Neuronal stem cell (in vitro differentiated cells): ENCODE results near the gene HIPK2.

Source experiments
- DNase-seq: peaks from one replicate; pipeline ENCODE4 v3.0.0-alpha.2; 2013; ENCODE audit warnings: low spot score
- H2AFZ ChIP-seq: one replicate; pipeline ENCODE4 v1.6.1; 2013; ENCODE audit warnings: mild to moderate bottlenecking, low read length, inconsistent platforms
- H2AK5ac ChIP-seq: 2 replicates; pipeline ENCODE4 v1.6.1; 2013; ENCODE audit warnings: low read depth, mild to moderate bottlenecking, inconsistent platforms, low read length, moderate library complexity, mixed read lengths
- H2BK120ac ChIP-seq: 2 replicates; pipeline ENCODE4 v1.6.1; 2013; ENCODE audit warnings: low read depth, mild to moderate bottlenecking, inconsistent platforms, low read length, moderate library complexity, mixed read lengths
- H2BK12ac ChIP-seq: one replicate; pipeline ENCODE4 v1.6.1; 2013; ENCODE audit warnings: low read length, inconsistent platforms
- H2BK15ac ChIP-seq: 2 replicates; pipeline ENCODE4 v1.6.1; 2013; ENCODE audit warnings: mild to moderate bottlenecking, low read length, inconsistent platforms, mixed read lengths
- H2BK5ac ChIP-seq: one replicate; pipeline ENCODE4 v1.6.1; 2013; ENCODE audit warnings: inconsistent platforms, mild to moderate bottlenecking, low read length, moderate library complexity
- H3K14ac ChIP-seq: one replicate; pipeline ENCODE4 v1.6.1; 2013; ENCODE audit warnings: low read length, inconsistent platforms
- H3K18ac ChIP-seq: 2 replicates; pipeline ENCODE4 v1.6.1; 2013; ENCODE audit warnings: low read length, inconsistent platforms
- H3K23ac ChIP-seq: 2 replicates; pipeline ENCODE4 v1.6.1; 2013; ENCODE audit warnings: low read depth, mild to moderate bottlenecking, mixed read lengths, low read length, inconsistent platforms; ENCODE audit not compliant: poor library complexity
- H3K27ac ChIP-seq: replicated peaks from 3 replicates; pipeline ENCODE4 v1.5.1; 2013; ENCODE audit warnings: low read length, inconsistent platforms
- H3K27me3 ChIP-seq, 3 experiments: 2 replicates each; pipeline ENCODE4 v1.6.1; 2013; ENCODE audit warnings: low read length in 3 of 3, mild to moderate bottlenecking in 2 of 3, inconsistent platforms in 1 of 3, low read depth in 1 of 3, mixed read lengths in 1 of 3, moderate library complexity in 1 of 3; ENCODE audit not compliant: control insufficient read depth in 3 of 3, insufficient read depth in 3 of 3
- H3K36me3 ChIP-seq, 2 donors: replicated peaks in 1 of 2; 2 replicates each; pipeline ENCODE4 v1.6.1; 2013; ENCODE audit warnings: low read length in 2 of 2; ENCODE audit not compliant: control insufficient read depth in 2 of 2, insufficient read depth in 2 of 2
- H3K4ac ChIP-seq: 2 replicates; pipeline ENCODE4 v1.6.1; 2013; ENCODE audit warnings: inconsistent platforms, mild to moderate bottlenecking, low read length, moderate library complexity
- H3K4me1 ChIP-seq, 2 donors: 1 replicate in 1 of 2; 2 replicates in 1 of 2; pipeline ENCODE4 v1.6.1; 2013; ENCODE audit warnings: low read length in 2 of 2, low read depth in 1 of 2; ENCODE audit not compliant: control insufficient read depth in 2 of 2, insufficient read depth in 1 of 2
- H3K4me2 ChIP-seq: one replicate; pipeline ENCODE4 v1.6.1; 2013; ENCODE audit warnings: mild to moderate bottlenecking, low read length, inconsistent platforms; ENCODE audit not compliant: insufficient read depth, poor library complexity, severe bottlenecking
- H3K4me3 ChIP-seq, 2 donors: 2 replicates each; pipeline ENCODE4 v1.5.1; 2013; ENCODE audit warnings: low read length in 2 of 2, mild to moderate bottlenecking in 2 of 2, inconsistent platforms in 1 of 2, moderate library complexity in 1 of 2
- H3K79me1 ChIP-seq: one replicate; pipeline ENCODE4 v1.6.1; 2013; ENCODE audit warnings: low read depth, mild to moderate bottlenecking, inconsistent platforms, low read length, moderate library complexity
- H3K9ac ChIP-seq: one replicate; pipeline ENCODE4 v1.6.1; 2013; ENCODE audit warnings: mild to moderate bottlenecking, low read depth, low read length, inconsistent platforms; ENCODE audit not compliant: poor library complexity
- H3K9me3 ChIP-seq, 2 donors: replicated peaks in 1 of 2; 2 replicates each; pipeline versions ENCODE3 to v1.6.1; 2013; ENCODE audit warnings: low read length in 2 of 2, mild to moderate bottlenecking in 2 of 2, inconsistent platforms in 1 of 2, low read depth in 1 of 2, mixed read lengths in 1 of 2, moderate library complexity in 1 of 2; ENCODE audit not compliant: control insufficient read depth in 2 of 2, insufficient read depth in 1 of 2
- H4K8ac ChIP-seq: one replicate; pipeline ENCODE4 v1.6.1; 2013; ENCODE audit warnings: low read depth, mild to moderate bottlenecking, inconsistent platforms, low read length, moderate library complexity
- H4K91ac ChIP-seq: one replicate; pipeline ENCODE4 v1.6.1; 2013; ENCODE audit warnings: low read length, low read depth, mild to moderate bottlenecking, inconsistent platforms; ENCODE audit not compliant: poor library complexity
- WGBS, 2 donors: extraction: QIAGEN DNeasy Blood & Tissue Kit; methylation state at CpG; one replicate each; pipeline ENCODE4 v1.1.7; 2013; ENCODE audit warnings: missing lambda C conversion rate in 2 of 2, mixed read lengths in 1 of 2; ENCODE audit not compliant: insufficient read length in 2 of 2, insufficient replicate concordance in 1 of 2; ENCODE audit errors: extremely low coverage in 2 of 2; 5-methylcytosine and 5-hydroxymethylcytosine counted together

HIPK2 gene

GRCh38 chr7:139582130-139582650 lies 195.6 kb downstream of the HIPK2 start:
- Histone ChIP-seq H3K27me3 (no peaks in the 10 kb centered on the region), H3K4me1 (peaks cover 0 to 4% of the 10 kb centered on the region in 2 donors), H3K14ac (no peak overlapping the region), H2BK120ac (no peak overlapping the region), H4K91ac (no peak overlapping the region), H3K36me3 (peaks cover 17 to 94% of the 10 kb centered on the region in 2 donors), H3K23ac (no peak overlapping the region), H3K79me1 (no peaks in the 10 kb centered on the region), H3K4me3 (no peak overlapping the region), H4K8ac (no peak overlapping the region), H3K9me3 (no peaks in the 10 kb centered on the region), H2AK5ac (no peak overlapping the region), H3K4ac (no peak overlapping the region), H2BK12ac (peak overlapping the region; percentile 34), H3K18ac (peak overlapping the region; percentile 6), H2AFZ (no peak overlapping the region), H3K9ac (peak overlapping the region; percentile 34), H3K27ac (no peak overlapping the region), H2BK5ac (no peak overlapping the region), H2BK15ac (no peak overlapping the region), H3K4me2 (no peak overlapping the region)
- WGBS, 2 donors = no CpG with 5 or more reads among the region's 14 CpGs
- DNase-seq = no peak

- Histone ChIP-seq H3K18ac (no peak overlapping the region), H3K36me3 (peaks cover 17 to 91% of the 10 kb centered on the region in 2 donors), H3K14ac (no peak overlapping the region), H3K4me3 (no peak overlapping the region), H3K9ac (no peak overlapping the region), H3K4me1 (peaks cover 0 to 4% of the 10 kb centered on the region in 2 donors), H3K4me2 (no peak overlapping the region), H2BK120ac (no peak overlapping the region), H3K79me1 (no peaks in the 10 kb centered on the region), H4K91ac (no peak overlapping the region), H2AFZ (no peak overlapping the region), H3K4ac (no peak overlapping the region), H3K27ac (no peak overlapping the region), H2BK12ac (no peak overlapping the region), H2BK5ac (no peak overlapping the region), H2AK5ac (no peak overlapping the region), H2BK15ac (no peak overlapping the region), H4K8ac (no peak overlapping the region), H3K23ac (no peak overlapping the region), H3K27me3 (no peaks in the 10 kb centered on the region), H3K9me3 (no peaks in the 10 kb centered on the region)
- DNase-seq = no peak
- no CpG with 5 or more reads among the region's 3 CpGs for WGBS, 2 donors
Observed at GRCh38 chr7:139580435-139580834, 197.4 kb downstream of the HIPK2 start.

- no peak overlapping the region for H2AK5ac ChIP-seq
- H3K27ac ChIP-seq = no peak overlapping the region
- H3K23ac ChIP-seq = no peak overlapping the region
- no peak overlapping the region for H2BK15ac ChIP-seq
- no peaks in the 10 kb centered on the region for H3K27me3 ChIP-seq
- no peak for DNase-seq
- H2BK5ac ChIP-seq = no peak overlapping the region
- no peak overlapping the region for H3K4ac ChIP-seq
- H3K36me3 ChIP-seq = peaks cover 13 to 85% of the 10 kb centered on the region in 2 donors
- no peak overlapping the region for H4K91ac ChIP-seq
- H2AFZ ChIP-seq = no peak overlapping the region
- H3K79me1 ChIP-seq = no peaks in the 10 kb centered on the region
- no peak overlapping the region for H3K14ac ChIP-seq
- H3K18ac ChIP-seq = no peak overlapping the region
- no CpG with 5 or more reads among the region's 11 CpGs for WGBS, 2 donors
- no peak overlapping the region for H4K8ac ChIP-seq
- H3K4me3 ChIP-seq = no peak overlapping the region
- no peaks in the 10 kb centered on the region for H3K9me3 ChIP-seq
- H2BK120ac ChIP-seq = no peak overlapping the region
- no peak overlapping the region for H3K4me2 ChIP-seq
- no peak overlapping the region for H3K9ac ChIP-seq
- H2BK12ac ChIP-seq = no peak overlapping the region
- H3K4me1 ChIP-seq = no peaks in the 10 kb centered on the region
Observed at GRCh38 chr7:139576179-139576973, 201.4 kb downstream of the HIPK2 start.

- Histone ChIP-seq H3K79me1 (no peaks in the 10 kb centered on the region), H3K36me3 (peaks cover 11 to 76% of the 10 kb centered on the region in 2 donors), H3K4ac (no peak overlapping the region)
Observed at GRCh38 chr7:139575338-139575680, 202.5 kb downstream of the HIPK2 start.

More at GRCh38 chr7:139575338-139575680, 202.5 kb downstream of the HIPK2 start:
- no peak overlapping the region for H2BK12ac ChIP-seq
- H3K27ac ChIP-seq = no peak overlapping the region
- no peak overlapping the region for H2BK15ac ChIP-seq
- H3K4me3 ChIP-seq = no peak overlapping the region
- no peak overlapping the region for H3K9ac ChIP-seq
- no peak overlapping the region for H2BK120ac ChIP-seq
- H3K9me3 ChIP-seq = no peaks in the 10 kb centered on the region
- H3K4me1 ChIP-seq = peaks cover 0 to 5% of the 10 kb centered on the region in 2 donors
- no peak overlapping the region for H4K8ac ChIP-seq
- H3K27me3 ChIP-seq = no peaks in the 10 kb centered on the region
- no peak overlapping the region for H3K4me2 ChIP-seq
- no peak overlapping the region for H2AK5ac ChIP-seq
- DNase-seq = no peak
- WGBS, 2 donors = no CpG with 5 or more reads among the region's 6 CpGs
- H2AFZ ChIP-seq = no peak overlapping the region
- H3K18ac ChIP-seq = no peak overlapping the region
- H2BK5ac ChIP-seq = peak overlapping the region; percentile 26
- no peak overlapping the region for H3K14ac ChIP-seq
- no peak overlapping the region for H4K91ac ChIP-seq
- H3K23ac ChIP-seq = peak overlapping the region; percentile 61
